GM21717 (cell line): ENCODE measurements around the gene SEMA4D.
A peak's percentile ranks its signal among the peaks of the same experiment; 100 is the strongest.

ENCODE experiments used
- ATAC-seq: cut with Tn5 transposase; IDR thresholded peaks from one replicate; pipeline ENCODE4 v1.9.1; 2021; ENCODE audit warnings: mild to moderate bottlenecking, moderate library complexity; ENCODE audit not compliant: unreplicated experiment

The SEMA4D gene

DNA sequence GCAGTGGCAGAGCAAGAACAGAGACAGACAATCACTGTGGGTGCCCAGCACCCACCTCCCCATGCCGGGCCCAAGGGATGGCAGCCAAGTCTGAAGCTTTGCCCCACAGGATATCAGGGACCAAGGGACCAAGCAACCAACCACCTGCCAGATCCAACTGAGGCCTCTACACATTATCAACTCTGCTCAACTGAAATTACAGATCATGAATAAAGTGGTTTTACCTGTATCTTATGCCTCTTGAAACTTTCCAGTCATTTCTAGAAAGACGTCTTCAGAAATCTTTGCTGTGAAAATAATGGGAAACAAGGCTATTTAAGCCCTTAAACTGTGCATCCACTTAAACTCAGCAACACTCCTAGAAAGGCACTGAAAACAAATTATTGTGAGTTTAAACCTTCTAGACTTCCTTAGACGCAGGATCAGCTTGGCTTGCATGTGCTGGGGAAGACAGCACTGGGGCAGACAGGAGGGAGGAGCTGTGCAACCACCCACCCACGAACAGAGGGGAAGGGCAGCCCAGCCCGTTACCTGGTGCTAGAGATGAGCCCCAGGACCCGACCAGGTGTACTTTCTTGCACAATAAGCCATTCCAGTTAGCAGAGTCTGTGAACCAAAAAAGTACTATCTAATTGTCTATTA is 80.0 kb downstream of the SEMA4D start:
- ATAC-seq: no peak

DNA sequence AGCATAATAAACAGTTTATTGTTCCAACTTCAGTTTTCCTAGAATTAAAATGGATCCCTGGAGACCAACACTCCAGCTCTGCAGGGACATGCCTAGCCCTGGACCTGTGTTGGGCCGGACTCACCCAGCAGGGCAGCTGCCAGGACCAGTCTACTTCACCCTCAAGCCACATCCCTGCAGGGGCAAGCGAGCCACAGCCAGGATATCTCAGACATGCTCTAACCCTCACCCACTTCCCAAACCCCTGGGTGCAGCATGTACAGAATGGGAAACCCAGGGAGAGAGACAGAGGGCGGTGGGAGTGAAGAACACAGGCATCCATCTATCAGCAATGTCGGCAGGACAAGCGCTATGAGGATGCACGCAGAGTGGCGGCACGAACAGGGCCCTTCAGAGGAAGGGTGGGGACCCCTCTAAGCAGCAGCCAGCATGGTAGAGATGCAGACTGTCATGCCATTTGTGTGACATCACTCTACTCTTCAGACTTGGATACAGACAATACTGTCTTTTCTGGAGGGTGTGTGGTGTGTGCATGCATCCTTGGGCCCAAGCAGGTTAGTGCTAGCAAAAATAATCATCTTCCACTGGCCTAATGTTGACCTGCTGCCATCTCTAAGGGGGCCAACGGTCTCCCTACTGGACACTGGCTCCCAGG is 83.1 kb downstream of the SEMA4D start:
- no peak for ATAC-seq

GRCh38 chr9:89413963-89414638 is 83.8 kb downstream of the SEMA4D start:
- no peak for ATAC-seq

- ATAC-seq: no peak
Measured at GRCh38 chr9:89412951-89413350, 85.0 kb downstream of the SEMA4D start.

DNA sequence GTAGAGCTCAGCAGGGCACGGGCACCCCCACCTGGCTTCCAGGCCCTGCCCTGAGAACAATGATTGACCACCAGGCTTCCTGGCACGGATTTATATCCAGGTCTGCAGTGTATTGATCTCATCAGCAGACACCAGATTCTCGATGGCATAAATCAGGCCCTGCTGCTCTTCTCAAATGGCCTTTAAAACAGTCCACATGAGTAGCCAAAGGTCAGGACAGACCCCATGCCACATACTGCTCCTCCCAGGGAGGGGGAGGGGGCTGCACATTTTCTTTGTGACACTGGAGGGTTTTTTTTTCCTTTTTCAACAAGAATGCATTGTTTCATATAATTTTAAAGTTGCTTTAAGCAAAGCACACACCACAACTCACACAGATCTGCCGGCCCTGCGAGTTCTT is 85.4 kb downstream of the SEMA4D start:
- no peak for ATAC-seq

GRCh38 chr9:89411759-89412158 is 86.2 kb downstream of the SEMA4D start:
- ATAC-seq: no peak

DNA sequence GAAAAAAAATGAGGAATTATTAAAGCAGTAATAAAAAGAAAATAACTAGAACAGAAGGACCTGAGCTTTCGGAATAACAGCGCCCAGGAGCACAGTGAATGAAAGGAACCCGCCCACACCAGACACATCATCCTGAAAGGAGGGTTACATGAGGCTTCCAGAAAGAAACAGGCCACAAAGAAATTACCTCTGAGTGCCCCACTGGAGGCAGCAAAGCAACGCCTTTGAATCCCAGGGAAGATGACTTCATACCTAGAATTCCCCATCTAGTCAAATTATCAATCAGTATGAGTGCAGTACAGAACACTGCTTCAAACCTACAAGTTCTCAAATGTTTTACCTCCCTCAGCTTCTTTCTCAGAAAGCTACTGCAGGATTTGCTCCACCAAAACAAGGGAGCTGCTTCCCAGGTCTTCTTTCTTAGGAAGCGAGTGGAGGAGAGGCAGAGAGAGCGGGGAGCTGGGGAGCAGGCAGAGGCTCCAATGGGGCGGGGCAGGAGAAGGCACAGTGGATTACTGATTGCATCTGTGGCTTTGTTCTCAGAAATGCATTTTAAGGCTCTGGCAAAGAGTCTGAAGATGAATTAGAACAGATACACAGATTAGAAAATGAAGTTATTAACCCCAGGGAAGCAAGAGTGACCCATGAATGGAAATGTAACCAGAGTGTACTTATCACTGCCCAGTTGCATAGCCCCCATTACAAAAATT is 87.1 kb downstream of the SEMA4D start:
- ATAC-seq: peak; percentile 59

GRCh38 chr9:89410022-89410421 is 87.9 kb downstream of the SEMA4D start:
- no peak for ATAC-seq

DNA sequence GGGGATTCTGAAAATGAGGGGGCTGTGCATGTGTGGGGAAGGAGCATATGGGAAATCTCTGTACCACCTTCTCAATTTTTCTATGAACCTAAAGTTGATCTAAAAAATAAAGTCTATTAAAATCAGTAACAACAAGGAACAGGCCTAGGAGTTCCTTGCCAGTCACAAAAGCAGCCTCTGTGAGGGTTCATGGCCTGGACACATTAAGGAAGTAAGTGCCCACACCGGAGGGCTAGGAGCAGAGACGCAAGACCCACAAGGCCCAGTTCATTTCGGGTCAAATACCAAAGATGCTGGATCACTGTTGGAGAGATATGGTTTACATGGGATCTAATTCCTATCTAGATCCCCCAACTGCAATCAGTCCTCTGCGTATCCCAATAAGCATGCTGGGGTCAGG is 88.4 kb downstream of the SEMA4D start:
- ATAC-seq: no peak

- peak; percentile 33 for ATAC-seq
Measured at GRCh38 chr9:89408628-89409101, 89.2 kb downstream of the SEMA4D start.

DNA sequence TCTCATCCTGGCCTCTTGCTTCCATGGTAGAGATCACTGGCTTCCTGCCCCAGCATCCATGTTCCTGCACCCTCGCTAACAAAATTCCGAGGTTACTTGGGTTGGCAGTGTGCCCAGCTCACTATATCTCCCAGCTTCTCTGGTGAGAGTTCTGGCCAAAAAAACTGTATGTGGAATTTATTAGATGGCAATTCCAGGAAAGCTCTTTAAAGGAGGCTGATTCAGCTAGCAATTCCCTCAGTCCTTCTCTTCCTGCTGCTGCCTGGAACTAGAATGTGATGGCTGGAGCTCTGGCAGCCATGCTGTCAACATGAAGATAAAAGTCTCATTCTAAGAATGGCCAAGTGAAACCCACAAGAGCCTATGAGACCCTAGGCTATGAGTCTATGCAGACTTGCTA is 90.8 kb downstream of the SEMA4D start:
- ATAC-seq: no peak

GRCh38 chr9:89405826-89406225 is 92.1 kb downstream of the SEMA4D start:
- peak; percentile 48 for ATAC-seq

GRCh38 chr9:89404074-89404473 is 93.8 kb downstream of the SEMA4D start:
- no peak for ATAC-seq

- no peak for ATAC-seq
Measured at GRCh38 chr9:89402695-89403427, 95.1 kb downstream of the SEMA4D start.

GRCh38 chr9:89400403-89401116 is 97.4 kb downstream of the SEMA4D start:
- peak; percentile 76 for ATAC-seq

DNA sequence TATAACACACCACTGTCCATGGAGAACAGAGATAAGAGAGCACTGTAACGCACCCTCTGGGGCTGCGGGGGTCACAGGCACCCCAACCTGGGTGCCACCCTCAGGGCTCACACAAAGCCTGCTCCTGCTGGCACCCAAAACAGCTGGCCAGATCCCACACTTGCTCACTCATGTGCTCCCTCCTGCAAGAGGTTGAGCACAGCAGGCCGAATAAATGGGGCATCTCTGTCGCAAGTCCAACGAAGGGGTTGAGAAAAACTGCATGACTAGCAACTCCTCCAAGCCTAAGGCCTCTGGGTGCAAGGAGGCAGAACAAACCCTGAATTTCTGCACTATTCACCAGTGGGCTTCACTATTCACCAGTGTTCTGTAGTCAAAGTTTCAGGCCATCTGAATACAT is 99.3 kb downstream of the SEMA4D start:
- no peak for ATAC-seq

GRCh38 chr9:89397471-89397870 is 100.4 kb downstream of the SEMA4D start:
- ATAC-seq: no peak

DNA sequence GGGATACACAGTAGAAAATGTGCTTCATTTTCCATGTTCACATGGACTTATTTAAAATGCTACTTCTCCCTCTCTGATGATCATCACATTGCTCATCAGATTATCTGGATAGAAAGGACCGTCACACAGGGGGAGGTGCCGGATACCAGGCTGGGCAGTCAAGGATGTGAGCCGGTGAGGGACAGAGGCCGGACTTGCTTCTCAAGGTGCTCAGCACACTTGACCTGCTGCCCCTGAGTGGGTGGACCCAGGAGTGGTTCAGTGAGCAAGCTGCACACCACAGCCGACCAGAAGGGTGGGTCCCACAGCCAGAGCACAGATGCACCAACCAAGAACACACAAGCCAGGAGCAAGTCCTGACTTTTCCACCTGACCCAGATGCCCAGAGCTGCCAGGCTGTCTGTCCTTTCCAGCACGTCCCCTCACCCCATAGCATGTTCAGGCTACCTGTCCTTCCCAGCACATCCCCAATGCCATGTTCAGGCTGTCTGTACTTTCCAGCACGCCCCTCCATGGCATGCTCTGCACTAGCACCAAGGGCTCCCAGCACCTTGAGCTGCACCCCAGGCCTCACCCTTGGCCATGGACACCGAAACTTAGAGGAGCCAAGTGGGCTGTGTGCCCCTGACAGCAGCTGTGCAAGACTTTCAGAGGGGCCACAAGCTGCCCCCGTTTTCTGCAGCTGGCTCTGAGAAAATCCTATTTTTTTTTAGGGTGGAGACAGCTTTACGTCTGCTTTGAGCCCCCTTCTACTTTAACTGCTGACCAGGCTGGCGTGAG is 101.8 kb downstream of the SEMA4D start:
- no peak for ATAC-seq

DNA sequence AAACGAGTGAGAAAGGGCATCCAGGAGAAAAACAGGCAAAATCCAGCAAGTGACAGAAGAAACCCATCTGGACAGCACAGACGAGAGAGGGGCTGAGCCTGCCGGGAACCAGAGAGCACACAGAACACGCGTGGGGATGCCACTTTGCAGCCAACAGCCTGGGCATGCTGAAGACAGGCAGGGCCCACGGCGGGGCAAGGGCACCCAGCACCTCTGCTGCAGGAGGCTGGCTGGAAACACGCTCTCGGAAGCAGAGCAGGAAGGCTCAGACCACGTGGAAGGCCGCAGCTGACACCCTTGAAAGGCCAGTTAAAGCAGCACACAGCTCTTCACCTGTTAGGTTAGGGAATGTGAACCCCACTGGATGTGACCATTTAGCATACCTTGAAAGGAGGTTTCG is 103.5 kb downstream of the SEMA4D start:
- ATAC-seq: no peak
